GM18873 (cell line): ENCODE results near the gene FOXO3.
A peak's percentile ranks its signal among the peaks of the same experiment; 100 is the strongest.

Experiments used
- ATAC-seq: cut with Tn5 transposase; IDR thresholded peaks from one replicate; pipeline ENCODE4 v1.9.1; 2021; ENCODE audit warnings: mild to moderate bottlenecking, moderate library complexity, moderate number of reproducible peaks; ENCODE audit not compliant: unreplicated experiment, low FRiP score

Gene FOXO3

GRCh38 chr6:108592371-108593337 lies 31.9 kb downstream of the FOXO3 start:
- peak; percentile 78 for ATAC-seq

GRCh38 chr6:108594151-108594550 lies 33.4 kb downstream of the FOXO3 start:
- ATAC-seq: no peak

- no peak for ATAC-seq
These were observed 33.9 kb downstream of the FOXO3 start for GRCh38 chr6:108594640-108595039.

- no peak for ATAC-seq
These were observed 36.2 kb downstream of the FOXO3 start for GRCh38 chr6:108596956-108597355.

GRCh38 chr6:108597572-108598304 lies 37.0 kb downstream of the FOXO3 start:
- peak; percentile 43 for ATAC-seq

GRCh38 chr6:108598305-108598863 lies 37.7 kb downstream of the FOXO3 start:
- ATAC-seq: peak; percentile 92

- no peak for ATAC-seq
These were observed 43.4 kb downstream of the FOXO3 start for GRCh38 chr6:108604156-108604555.

GRCh38 chr6:108606250-108606690 lies 45.6 kb downstream of the FOXO3 start:
- ATAC-seq: no peak

GRCh38 chr6:108608453-108609275 lies 47.9 kb downstream of the FOXO3 start:
- ATAC-seq: no peak

GRCh38 chr6:108609276-108609769 lies 48.6 kb downstream of the FOXO3 start:
- no peak for ATAC-seq

- ATAC-seq: no peak
These were observed 49.6 kb downstream of the FOXO3 start for GRCh38 chr6:108610270-108610839.

GRCh38 chr6:108610957-108611586 lies 50.4 kb downstream of the FOXO3 start:
- no peak for ATAC-seq

- no peak for ATAC-seq
These were observed 52.1 kb downstream of the FOXO3 start for GRCh38 chr6:108612852-108613251.

- no peak for ATAC-seq
These were observed 55.8 kb downstream of the FOXO3 start for GRCh38 chr6:108616544-108616943.

GRCh38 chr6:108616973-108617372 lies 56.3 kb downstream of the FOXO3 start:
- ATAC-seq: no peak

GRCh38 chr6:108618623-108619152 lies 58.0 kb downstream of the FOXO3 start:
- ATAC-seq: peak; percentile 66

GRCh38 chr6:108619431-108620197 lies 58.9 kb downstream of the FOXO3 start:
- no peak for ATAC-seq

- no peak for ATAC-seq
These were observed 60.4 kb downstream of the FOXO3 start for GRCh38 chr6:108621117-108621516.
